Retinal pigment epithelial cell (primary cell): Measurements from ENCODE around the gene FBXO33.
A peak's percentile ranks its signal among the peaks of the same experiment; 100 is the strongest.

Experiments
- DNase-seq: peaks from one replicate; pipeline ENCODE4 v3.0.0-alpha.2; 2010; ENCODE audit warnings: low read depth
- H3K4me3 ChIP-seq: 2 replicates; pipeline ENCODE4 v1.5.1; 2011; ENCODE audit warnings: mild to moderate bottlenecking, low read length, control low read depth, moderate library complexity
- TF ChIP-seq, protein P1 (sequence below): conservative IDR thresholded peaks from 2 replicates; pipeline ENCODE4 v1.5.1; 2011; ENCODE audit warnings: low read depth, low read length, control low read depth, inconsistent platforms

The FBXO33 gene

DNA sequence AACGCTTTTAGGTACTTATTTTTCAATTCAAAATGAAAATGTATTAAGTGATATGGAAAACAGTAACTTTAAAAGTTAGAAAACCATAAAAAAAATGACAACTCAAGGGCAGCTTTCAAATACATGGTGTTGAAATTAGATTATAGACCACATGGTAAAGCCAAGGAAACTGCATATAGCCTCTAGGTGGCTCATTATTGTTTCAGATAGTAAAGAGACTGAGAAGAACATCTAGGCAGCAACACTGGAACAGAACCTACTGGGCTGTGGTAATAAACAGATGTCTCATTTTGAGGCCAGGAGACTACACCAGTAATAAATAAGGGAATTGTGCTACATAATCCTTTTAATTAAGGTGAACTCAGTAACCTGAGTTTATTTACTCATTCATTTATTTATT lies 13.0 kb downstream of the FBXO33 start:
- TF ChIP-seq, protein P1, sequence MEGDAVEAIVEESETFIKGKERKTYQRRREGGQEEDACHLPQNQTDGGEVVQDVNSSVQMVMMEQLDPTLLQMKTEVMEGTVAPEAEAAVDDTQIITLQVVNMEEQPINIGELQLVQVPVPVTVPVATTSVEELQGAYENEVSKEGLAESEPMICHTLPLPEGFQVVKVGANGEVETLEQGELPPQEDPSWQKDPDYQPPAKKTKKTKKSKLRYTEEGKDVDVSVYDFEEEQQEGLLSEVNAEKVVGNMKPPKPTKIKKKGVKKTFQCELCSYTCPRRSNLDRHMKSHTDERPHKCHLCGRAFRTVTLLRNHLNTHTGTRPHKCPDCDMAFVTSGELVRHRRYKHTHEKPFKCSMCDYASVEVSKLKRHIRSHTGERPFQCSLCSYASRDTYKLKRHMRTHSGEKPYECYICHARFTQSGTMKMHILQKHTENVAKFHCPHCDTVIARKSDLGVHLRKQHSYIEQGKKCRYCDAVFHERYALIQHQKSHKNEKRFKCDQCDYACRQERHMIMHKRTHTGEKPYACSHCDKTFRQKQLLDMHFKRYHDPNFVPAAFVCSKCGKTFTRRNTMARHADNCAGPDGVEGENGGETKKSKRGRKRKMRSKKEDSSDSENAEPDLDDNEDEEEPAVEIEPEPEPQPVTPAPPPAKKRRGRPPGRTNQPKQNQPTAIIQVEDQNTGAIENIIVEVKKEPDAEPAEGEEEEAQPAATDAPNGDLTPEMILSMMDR = peak; percentile 16
- H3K4me3 ChIP-seq = no peak overlapping the region
- DNase-seq = no peak

DNA sequence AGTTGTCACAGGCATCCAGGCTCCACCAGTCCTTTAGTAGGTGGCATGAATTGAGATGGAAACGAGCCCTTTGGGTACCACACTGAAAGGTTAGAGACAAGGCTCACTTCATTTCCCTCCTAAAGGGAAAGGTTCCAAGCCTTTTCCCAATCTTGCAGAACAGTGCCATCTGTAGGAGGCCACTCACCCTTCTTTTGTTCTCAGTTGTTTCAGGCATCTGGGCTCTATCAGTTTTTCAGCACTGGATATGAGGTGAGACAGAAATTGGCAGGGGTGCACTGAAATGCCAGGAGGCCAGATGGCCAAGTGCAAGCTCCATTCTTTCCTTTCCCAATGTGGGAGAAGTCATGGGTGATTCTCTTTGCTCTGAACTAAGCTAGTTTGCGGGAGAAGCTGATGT lies 15.2 kb downstream of the FBXO33 start:
- no peak overlapping the region for H3K4me3 ChIP-seq
- no peak for DNase-seq

DNA sequence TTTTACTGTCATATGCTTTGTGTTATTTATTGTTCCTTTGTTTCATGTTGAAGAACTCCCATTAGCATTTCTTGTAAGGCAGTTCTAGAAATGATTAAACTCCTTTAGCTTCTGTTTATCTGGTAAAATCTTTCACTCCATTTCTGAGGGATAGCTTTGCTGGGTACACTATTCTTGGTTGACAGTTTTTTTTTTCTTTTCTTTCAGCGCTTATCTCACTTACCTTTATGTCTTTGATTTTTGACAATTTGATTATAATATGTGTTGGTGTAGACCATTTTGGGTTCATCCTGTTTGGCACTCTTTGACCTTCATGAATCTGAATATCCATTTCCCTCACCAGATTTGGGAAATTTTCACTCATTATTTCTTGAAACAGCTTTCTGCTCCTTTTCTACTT lies 16.2 kb downstream of the FBXO33 start:
- no peak for DNase-seq
- H3K4me3 ChIP-seq = no peak overlapping the region
- TF ChIP-seq, protein P1 = no peak

More for the DNA sequence above, 15.2 kb downstream of the FBXO33 start:
- TF ChIP-seq, protein P1 = peak; percentile 30

DNA sequence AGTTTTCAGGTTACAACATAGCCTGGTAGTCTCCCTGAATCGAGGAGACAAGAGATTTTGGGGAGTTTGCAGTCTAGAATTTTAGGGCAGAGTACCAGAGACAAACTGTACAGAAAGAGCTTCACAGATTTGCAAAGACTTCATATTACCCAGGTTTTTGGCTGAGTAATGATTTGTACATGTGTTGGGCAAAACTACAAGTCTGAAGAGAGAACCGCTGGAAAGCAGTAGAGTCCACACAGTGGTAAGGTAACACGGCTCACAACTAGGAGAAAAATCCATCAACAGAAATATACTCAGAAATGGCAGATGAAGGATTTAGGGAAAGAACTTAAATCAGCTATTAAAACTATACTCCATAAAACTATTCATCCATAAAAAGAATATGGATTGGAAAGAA lies 25.7 kb downstream of the FBXO33 start:
- TF ChIP-seq, protein P1 = no peak
- no peak for DNase-seq
- no peak overlapping the region for H3K4me3 ChIP-seq

DNA sequence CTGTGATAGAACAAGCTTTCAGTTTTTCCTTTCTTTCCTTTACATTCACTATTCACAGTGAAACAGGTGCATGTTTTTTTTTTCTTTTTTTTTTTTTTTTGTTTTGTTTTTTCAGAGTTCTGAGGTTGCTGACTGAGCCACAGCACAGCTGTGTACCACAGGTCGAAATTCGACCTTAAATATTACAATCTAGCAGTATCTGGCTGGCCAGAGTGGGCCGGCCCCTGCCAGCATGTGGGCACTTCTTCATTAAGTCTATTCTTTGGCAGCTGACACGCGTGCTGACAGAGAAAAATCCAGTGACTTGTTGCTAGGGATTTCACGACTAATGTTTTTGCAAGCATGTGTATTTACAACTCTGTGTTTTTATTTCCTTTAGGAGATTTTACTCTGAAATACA lies 33.9 kb downstream of the FBXO33 start:
- TF ChIP-seq, protein P1 = no peak
- no peak for DNase-seq

DNA sequence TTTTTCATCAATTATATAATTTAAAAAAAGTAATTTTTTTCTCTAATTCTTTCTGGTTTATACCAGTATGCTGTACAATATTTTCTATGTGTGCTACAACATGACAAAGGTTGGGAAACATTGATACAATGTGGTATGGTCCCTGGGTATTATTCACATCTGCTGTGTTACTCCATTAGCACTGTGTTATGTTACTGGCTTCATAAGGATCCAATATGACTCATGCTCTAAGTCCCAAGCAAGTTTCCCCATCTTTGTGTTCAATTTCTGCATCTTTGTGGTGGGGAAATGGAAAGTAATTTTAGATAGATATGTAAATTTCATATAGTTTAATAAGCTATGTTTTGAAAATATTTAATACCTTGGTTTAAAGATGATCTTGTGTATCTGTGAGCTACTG lies 35.8 kb downstream of the FBXO33 start:
- no peak for DNase-seq
- no peak overlapping the region for H3K4me3 ChIP-seq
- TF ChIP-seq, protein P1 = no peak

More for the DNA sequence above, 33.9 kb downstream of the FBXO33 start:
- H3K4me3 ChIP-seq = no peak overlapping the region

DNA sequence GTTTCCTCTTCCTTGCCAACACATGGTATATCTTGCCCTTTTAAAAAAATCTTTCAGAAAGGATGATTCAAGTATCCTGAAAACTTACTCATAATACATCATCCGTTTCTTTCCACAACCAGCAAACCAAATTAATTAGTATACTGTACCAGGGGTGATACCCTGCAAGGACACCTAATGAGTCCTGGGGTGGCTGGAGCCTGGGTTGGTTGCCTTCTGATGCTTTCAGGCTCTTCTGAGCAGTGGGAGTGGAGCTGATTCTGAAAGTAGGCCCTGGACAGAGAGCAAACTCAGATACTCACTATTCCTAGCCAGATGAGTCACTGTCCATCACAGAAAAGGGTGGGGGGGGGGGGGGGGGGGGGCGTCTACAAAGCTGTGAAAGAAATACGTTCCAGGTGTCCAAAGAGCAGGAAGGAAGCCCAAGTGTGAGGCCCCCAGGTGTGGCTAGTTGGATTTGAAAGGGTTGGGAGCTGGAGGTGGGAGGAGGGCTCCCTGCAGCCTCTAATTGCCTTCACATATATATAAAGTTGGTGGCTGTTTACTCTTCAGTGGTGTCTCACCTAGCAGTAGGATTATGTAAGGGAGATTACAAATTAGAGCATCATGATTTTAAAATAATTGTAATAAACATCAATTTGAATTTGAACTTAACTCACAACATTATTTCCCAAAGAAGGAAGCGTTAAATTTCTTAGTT lies 36.5 kb downstream of the FBXO33 start:
- TF ChIP-seq, protein P1 = no peak
- no peak overlapping the region for H3K4me3 ChIP-seq
- DNase-seq = no peak
